Neural cell (in vitro differentiated cells): ENCODE measurements around the gene VARS2.

ENCODE experiments used
- EP300 ChIP-seq: fragments of 450-650 bp; conservative IDR thresholded peaks from 2 replicates; pipeline ENCODE4 v1.6.1; 2014; ENCODE audit warnings: antibody characterized with exemption, mild to moderate bottlenecking, moderate library complexity; ENCODE audit not compliant: poor library complexity, severe bottlenecking
- EZH2 ChIP-seq: fragments of 200-600, 300-800 bp; shearing (Covaris generic), sonication (generic); IDR thresholded peaks from 2 replicates; pipeline ENCODE4 v1.6.1; 2014; ENCODE audit warnings: antibody characterized with exemption, low read length, borderline replicate concordance, mild to moderate bottlenecking; ENCODE audit not compliant: insufficient read depth, poor library complexity, severe bottlenecking
- MXI1 ChIP-seq: fragments of 450-650 bp; conservative IDR thresholded peaks from 2 replicates; pipeline ENCODE4 v1.6.1; 2014; ENCODE audit warnings: antibody characterized with exemption, mild to moderate bottlenecking; ENCODE audit not compliant: poor library complexity, severe bottlenecking
- POLR2AphosphoS5 ChIP-seq: IDR thresholded peaks from 2 replicates; pipeline ENCODE4 v1.6.1; 2012
- RAD21 ChIP-seq: fragments of 450-650 bp; conservative IDR thresholded peaks from 2 replicates; pipeline ENCODE4 v1.6.1; 2014; ENCODE audit warnings: antibody characterized with exemption, mild to moderate bottlenecking, moderate library complexity
- SMC3 ChIP-seq: fragments of 450-650 bp; conservative IDR thresholded peaks from 2 replicates; pipeline ENCODE4 v1.6.1; 2014; ENCODE audit warnings: antibody characterized with exemption, mild to moderate bottlenecking, moderate library complexity; ENCODE audit not compliant: poor library complexity
- TAF1 ChIP-seq: IDR thresholded peaks from 2 replicates; pipeline ENCODE4 v1.6.1; 2012; ENCODE audit warnings: low read depth
- TF ChIP-seq, protein P1 (sequence below): IDR thresholded peaks from 2 replicates; pipeline ENCODE4 v1.6.1; 2012; ENCODE audit warnings: borderline replicate concordance
- TF ChIP-seq, protein P2 (sequence below): fragments of 450-650 bp; IDR thresholded peaks from 2 replicates; pipeline ENCODE4 v1.5.1; 2014; ENCODE audit warnings: antibody characterized with exemption, mild to moderate bottlenecking, moderate library complexity; ENCODE audit not compliant: poor library complexity, severe bottlenecking

DNA sequence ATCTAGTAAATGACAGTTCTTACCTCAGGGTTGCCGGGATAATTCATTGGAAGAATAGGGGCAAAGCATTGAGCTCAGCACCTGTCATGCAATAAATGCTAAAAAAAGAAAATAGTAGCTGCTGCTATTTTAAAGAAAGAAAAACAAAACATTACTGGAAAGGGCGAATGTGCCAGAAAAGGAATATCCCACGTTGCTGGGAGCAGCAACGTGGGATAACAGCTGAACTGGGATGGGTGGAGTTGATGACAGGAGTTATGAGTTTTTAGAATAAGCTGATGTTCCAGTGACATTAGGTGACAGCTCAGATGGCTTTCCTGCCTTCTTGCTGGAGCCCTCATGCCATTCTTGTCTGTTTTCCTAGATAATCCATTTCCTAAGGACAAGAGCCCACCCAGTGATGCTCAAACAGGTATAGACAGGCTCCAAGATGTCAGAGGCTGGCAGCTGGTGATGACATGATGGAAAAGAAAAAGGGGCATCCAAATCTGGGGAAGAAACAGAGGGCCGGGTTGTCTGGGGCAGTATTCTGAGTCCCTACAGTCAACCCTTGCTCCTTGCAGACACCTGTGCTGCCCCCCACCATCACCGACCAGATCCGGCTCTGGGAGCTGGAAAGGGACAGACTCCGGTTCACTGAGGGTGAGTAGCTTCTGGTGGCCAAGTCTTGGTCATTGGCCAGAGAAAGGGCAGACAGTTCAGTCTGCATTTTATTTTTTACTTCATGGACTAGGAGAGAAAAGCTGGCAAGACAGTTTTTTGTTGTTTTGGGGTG lies 1.1 kb upstream of the VARS2 start:
- TF ChIP-seq POLR2AphosphoS5, result no peak
- TF ChIP-seq, protein P1, sequence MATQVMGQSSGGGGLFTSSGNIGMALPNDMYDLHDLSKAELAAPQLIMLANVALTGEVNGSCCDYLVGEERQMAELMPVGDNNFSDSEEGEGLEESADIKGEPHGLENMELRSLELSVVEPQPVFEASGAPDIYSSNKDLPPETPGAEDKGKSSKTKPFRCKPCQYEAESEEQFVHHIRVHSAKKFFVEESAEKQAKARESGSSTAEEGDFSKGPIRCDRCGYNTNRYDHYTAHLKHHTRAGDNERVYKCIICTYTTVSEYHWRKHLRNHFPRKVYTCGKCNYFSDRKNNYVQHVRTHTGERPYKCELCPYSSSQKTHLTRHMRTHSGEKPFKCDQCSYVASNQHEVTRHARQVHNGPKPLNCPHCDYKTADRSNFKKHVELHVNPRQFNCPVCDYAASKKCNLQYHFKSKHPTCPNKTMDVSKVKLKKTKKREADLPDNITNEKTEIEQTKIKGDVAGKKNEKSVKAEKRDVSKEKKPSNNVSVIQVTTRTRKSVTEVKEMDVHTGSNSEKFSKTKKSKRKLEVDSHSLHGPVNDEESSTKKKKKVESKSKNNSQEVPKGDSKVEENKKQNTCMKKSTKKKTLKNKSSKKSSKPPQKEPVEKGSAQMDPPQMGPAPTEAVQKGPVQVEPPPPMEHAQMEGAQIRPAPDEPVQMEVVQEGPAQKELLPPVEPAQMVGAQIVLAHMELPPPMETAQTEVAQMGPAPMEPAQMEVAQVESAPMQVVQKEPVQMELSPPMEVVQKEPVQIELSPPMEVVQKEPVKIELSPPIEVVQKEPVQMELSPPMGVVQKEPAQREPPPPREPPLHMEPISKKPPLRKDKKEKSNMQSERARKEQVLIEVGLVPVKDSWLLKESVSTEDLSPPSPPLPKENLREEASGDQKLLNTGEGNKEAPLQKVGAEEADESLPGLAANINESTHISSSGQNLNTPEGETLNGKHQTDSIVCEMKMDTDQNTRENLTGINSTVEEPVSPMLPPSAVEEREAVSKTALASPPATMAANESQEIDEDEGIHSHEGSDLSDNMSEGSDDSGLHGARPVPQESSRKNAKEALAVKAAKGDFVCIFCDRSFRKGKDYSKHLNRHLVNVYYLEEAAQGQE, result no peak
- no peak for TF ChIP-seq TAF1
- TF ChIP-seq, protein P2, sequence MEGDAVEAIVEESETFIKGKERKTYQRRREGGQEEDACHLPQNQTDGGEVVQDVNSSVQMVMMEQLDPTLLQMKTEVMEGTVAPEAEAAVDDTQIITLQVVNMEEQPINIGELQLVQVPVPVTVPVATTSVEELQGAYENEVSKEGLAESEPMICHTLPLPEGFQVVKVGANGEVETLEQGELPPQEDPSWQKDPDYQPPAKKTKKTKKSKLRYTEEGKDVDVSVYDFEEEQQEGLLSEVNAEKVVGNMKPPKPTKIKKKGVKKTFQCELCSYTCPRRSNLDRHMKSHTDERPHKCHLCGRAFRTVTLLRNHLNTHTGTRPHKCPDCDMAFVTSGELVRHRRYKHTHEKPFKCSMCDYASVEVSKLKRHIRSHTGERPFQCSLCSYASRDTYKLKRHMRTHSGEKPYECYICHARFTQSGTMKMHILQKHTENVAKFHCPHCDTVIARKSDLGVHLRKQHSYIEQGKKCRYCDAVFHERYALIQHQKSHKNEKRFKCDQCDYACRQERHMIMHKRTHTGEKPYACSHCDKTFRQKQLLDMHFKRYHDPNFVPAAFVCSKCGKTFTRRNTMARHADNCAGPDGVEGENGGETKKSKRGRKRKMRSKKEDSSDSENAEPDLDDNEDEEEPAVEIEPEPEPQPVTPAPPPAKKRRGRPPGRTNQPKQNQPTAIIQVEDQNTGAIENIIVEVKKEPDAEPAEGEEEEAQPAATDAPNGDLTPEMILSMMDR, result no peak
- TF ChIP-seq SMC3, result no peak
- no peak for TF ChIP-seq EZH2
- no peak for TF ChIP-seq RAD21
- no peak for TF ChIP-seq EP300
- TF ChIP-seq MXI1, result no peak
